Measurements from ENCODE around the gene RNU7-1.

Gene RNU7-1

DNA sequence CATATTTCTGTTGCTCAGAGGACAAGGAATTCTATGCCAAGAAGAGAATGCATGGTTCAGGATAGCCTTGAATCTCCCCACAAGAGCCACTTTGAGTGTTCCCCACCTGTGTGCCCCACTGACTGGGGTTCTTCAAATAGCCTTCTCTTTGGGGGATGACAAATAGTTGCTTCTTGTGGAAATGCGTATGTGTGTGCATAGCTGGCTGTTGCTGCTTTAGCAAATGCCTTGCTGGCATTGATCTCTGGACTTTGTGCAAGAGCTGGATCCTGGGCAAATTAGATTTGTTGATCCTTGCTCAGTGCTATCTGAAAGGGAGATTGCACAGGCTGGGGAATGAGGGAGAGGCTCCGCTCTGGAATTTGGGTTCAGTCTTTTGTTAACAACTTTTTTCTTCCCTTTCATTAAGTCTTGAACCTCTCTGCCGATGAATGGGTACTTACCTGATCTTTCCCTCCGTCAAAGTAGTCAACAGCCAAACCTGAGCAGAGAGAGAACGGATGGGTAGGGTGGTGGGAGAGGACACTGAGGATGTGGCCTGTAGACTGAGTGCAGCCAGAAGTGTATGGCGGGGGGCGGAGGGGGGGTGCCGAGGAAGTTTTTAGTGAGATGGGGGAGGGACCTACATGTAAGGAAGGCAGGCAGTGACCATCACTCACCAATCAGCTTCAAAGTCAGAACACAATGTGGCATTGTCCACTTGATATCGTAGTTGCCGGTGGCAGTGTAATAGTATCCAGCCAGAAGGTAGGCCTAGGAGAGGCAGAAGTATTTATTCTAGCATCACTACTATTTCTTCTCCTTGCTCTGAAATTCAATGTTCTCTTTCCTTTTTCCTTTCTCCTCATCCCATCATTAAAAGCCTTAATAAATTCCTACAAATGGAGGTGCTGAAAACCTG, 37.8 kb downstream of the RNU7-1 start:
- H3K27ac ChIP-seq (ENCODE audit: low read length): no peak overlapping the region
- H4K20me1 ChIP-seq (ENCODE audit: insufficient read depth, low read length): no peaks in the 10 kb centered on the region
- H3K4me1 ChIP-seq (ENCODE audit: insufficient read depth, low read length): no peaks in the 10 kb centered on the region
- H3K9ac ChIP-seq (ENCODE audit: low read depth, low read length): no peak overlapping the region
- no peak for ATAC-seq (ENCODE audit: insufficient read depth, low read depth)
- no peaks in the 10 kb centered on the region for H3K9me3 ChIP-seq (ENCODE audit: insufficient read depth, low read length, severe bottlenecking)
- H3K79me2 ChIP-seq (ENCODE audit: insufficient read depth, low read length): no peaks in the 10 kb centered on the region
- H2AFZ ChIP-seq (ENCODE audit: low read depth, low read length): no peak overlapping the region
- H3K4me2 ChIP-seq (ENCODE audit: insufficient read depth, low read length): no peak overlapping the region
- H3K36me3 ChIP-seq (ENCODE audit: insufficient read depth, low read length): peaks cover 72% of the 10 kb centered on the region
- DNase-seq: no peak
- TF ChIP-seq, protein P1, sequence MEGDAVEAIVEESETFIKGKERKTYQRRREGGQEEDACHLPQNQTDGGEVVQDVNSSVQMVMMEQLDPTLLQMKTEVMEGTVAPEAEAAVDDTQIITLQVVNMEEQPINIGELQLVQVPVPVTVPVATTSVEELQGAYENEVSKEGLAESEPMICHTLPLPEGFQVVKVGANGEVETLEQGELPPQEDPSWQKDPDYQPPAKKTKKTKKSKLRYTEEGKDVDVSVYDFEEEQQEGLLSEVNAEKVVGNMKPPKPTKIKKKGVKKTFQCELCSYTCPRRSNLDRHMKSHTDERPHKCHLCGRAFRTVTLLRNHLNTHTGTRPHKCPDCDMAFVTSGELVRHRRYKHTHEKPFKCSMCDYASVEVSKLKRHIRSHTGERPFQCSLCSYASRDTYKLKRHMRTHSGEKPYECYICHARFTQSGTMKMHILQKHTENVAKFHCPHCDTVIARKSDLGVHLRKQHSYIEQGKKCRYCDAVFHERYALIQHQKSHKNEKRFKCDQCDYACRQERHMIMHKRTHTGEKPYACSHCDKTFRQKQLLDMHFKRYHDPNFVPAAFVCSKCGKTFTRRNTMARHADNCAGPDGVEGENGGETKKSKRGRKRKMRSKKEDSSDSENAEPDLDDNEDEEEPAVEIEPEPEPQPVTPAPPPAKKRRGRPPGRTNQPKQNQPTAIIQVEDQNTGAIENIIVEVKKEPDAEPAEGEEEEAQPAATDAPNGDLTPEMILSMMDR (IDR thresholded peaks at IDR 0.05; ENCODE audit: borderline replicate concordance, extremely low read depth, low read length, poor library complexity, severe bottlenecking): no peak
- TF ChIP-seq EZH2 (IDR thresholded peaks at IDR 0.05; ENCODE audit: borderline replicate concordance, low read depth, low read length, severe bottlenecking): no peak
- H3K4me3 ChIP-seq (ENCODE audit: low read depth in 1 of 2, low read length in 2 of 2): no peak overlapping the region
- no peaks in the 10 kb centered on the region for H3K27me3 ChIP-seq (ENCODE audit: insufficient read depth, low read length, poor library complexity)

DNA sequence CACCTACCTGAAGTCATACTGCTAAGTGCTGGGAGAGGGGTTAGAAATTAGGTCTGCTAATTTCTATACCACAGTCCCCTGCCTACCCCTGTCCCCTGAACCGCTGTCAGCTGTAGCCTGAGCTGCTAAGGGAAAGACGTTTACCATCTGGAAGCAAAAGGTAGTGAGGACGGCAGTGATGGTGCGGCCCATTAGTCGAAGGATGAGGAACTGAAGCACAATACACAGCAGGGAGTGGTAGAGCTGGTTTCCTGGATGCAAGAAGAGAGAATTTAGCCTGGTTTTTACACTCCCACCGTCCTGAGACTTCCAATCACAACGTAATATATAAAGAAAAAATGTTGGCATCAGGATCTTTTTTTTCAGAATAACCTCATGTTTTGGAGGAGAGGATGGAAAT, 38.9 kb downstream of the RNU7-1 start:
- no peak overlapping the region for H2AFZ ChIP-seq (ENCODE audit: low read depth, low read length)
- H3K9ac ChIP-seq (ENCODE audit: low read depth, low read length): no peak overlapping the region
- H3K4me3 ChIP-seq (ENCODE audit: low read depth in 1 of 2, low read length in 2 of 2): no peak overlapping the region
- no peaks in the 10 kb centered on the region for H3K9me3 ChIP-seq (ENCODE audit: insufficient read depth, low read length, severe bottlenecking)
- no peaks in the 10 kb centered on the region for H3K27me3 ChIP-seq (ENCODE audit: insufficient read depth, low read length, poor library complexity)
- TF ChIP-seq EZH2 (IDR thresholded peaks at IDR 0.05; ENCODE audit: borderline replicate concordance, low read depth, low read length, severe bottlenecking): no peak
- TF ChIP-seq, protein P1 (IDR thresholded peaks at IDR 0.05; ENCODE audit: borderline replicate concordance, extremely low read depth, low read length, poor library complexity, severe bottlenecking): no peak
- DNase-seq (no peak), ATAC-seq (ENCODE audit: insufficient read depth, low read depth) (no peak)
- peaks cover 66% of the 10 kb centered on the region for H3K36me3 ChIP-seq (ENCODE audit: insufficient read depth, low read length)
- no peaks in the 10 kb centered on the region for H4K20me1 ChIP-seq (ENCODE audit: insufficient read depth, low read length)
- H3K4me1 ChIP-seq (ENCODE audit: insufficient read depth, low read length): no peaks in the 10 kb centered on the region
- H3K79me2 ChIP-seq (ENCODE audit: insufficient read depth, low read length): no peaks in the 10 kb centered on the region
- no peak overlapping the region for H3K4me2 ChIP-seq (ENCODE audit: insufficient read depth, low read length)
- H3K27ac ChIP-seq (ENCODE audit: low read length): no peak overlapping the region

DNA sequence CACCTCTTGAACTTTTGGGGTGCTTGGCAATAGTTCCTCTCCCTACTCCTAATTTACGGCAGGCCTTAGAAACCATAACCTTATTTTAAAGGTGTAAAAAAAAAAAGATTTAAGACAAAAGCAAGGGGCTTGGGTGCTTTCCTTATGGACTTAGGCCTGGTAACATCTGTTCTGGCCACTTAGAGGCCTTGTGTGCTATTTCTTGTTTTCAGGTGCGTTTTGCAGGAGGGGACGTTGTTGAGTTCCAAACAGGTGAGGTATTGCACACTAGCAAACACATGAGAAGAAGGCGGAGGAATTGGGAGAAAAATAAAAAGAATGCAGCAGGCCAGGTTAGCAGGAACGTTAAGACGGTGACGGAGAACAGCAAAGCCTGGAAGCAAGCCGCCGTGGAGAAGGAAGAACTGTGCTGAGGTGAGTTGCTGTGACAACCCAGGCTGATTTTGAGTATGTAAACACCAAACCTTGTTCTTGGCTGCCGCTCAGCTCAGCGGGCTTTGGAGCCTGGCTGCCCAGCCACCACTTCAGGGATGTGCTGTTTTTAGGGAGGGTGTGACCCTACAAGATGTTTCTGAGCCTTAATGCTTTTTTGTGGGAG, 44.4 kb downstream of the RNU7-1 start:
- H3K36me3 ChIP-seq (ENCODE audit: insufficient read depth, low read length): peaks cover 32% of the 10 kb centered on the region
- H3K9me3 ChIP-seq (ENCODE audit: insufficient read depth, low read length, severe bottlenecking): no peaks in the 10 kb centered on the region
- TF ChIP-seq, protein P1 (IDR thresholded peaks at IDR 0.05; ENCODE audit: borderline replicate concordance, extremely low read depth, low read length, poor library complexity, severe bottlenecking): no peak
- no peak for TF ChIP-seq EZH2 (IDR thresholded peaks at IDR 0.05; ENCODE audit: borderline replicate concordance, low read depth, low read length, severe bottlenecking)
- H4K20me1 ChIP-seq (ENCODE audit: insufficient read depth, low read length): no peaks in the 10 kb centered on the region
- no peak overlapping the region for H2AFZ ChIP-seq (ENCODE audit: low read depth, low read length)
- no peak overlapping the region for H3K4me3 ChIP-seq (ENCODE audit: low read depth in 1 of 2, low read length in 2 of 2)
- H3K4me1 ChIP-seq (ENCODE audit: insufficient read depth, low read length): no peaks in the 10 kb centered on the region
- no peaks in the 10 kb centered on the region for H3K79me2 ChIP-seq (ENCODE audit: insufficient read depth, low read length)
- H3K27ac ChIP-seq (ENCODE audit: low read length): no peak overlapping the region
- DNase-seq: no peak
- H3K9ac ChIP-seq (ENCODE audit: low read depth, low read length): no peak overlapping the region
- no peaks in the 10 kb centered on the region for H3K27me3 ChIP-seq (ENCODE audit: insufficient read depth, low read length, poor library complexity)
- ATAC-seq (ENCODE audit: insufficient read depth, low read depth): no peak
- no peak overlapping the region for H3K4me2 ChIP-seq (ENCODE audit: insufficient read depth, low read length)
